CD4-positive, alpha-beta T cell treated with Interleukin-15 for 4 hours (primary cell): ENCODE results near the gene PKP4.

Experiments
- DNase-seq: peaks from one replicate; pipeline ENCODE4 v3.0.0-alpha.2; 2020; ENCODE audit warnings: low spot score

PKP4 gene

DNA sequence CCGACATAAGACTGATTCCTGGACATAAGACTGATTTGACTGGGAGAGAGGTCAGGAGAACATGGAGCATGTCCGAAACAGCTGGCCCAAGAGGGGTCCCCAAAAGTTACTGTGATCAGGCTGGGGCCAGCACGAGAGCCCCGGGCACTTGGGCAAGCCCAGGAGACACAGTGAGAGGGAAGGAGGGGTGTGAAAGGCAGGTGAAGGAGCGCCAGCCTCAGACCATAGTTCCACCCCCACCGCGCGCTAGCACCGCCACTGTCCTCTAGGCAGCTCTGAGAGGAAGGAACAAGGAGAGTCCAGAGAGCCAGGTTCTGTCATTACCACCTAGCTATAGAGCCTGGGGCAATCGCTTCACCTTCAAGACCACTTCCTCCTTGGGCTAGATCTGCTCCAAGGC is 260.2 kb downstream of the PKP4 start:
- no peak for DNase-seq

- DNase-seq, result no peak
These were observed 260.8 kb downstream of the PKP4 start for GRCh38 chr2:158717366-158718195.

DNA sequence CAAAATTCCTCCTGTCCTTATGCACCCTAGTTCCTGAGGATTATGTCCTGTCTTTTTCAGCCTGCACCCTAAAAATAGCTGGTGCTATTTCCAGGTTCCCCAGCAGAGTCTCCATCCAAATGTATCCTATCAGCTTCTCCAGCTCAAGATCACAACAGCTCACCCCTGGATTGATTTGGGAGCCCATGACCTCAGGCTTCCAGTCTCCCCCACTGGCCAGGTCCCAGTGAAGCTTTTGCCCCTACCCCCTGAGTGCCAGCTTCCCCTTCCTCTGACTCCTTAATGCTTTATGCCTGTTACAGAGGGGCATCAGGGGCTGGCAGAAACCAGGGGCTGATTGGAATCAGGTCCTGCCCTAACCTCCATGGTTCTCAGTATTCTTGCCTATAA is 261.4 kb downstream of the PKP4 start:
- no peak for DNase-seq

DNA sequence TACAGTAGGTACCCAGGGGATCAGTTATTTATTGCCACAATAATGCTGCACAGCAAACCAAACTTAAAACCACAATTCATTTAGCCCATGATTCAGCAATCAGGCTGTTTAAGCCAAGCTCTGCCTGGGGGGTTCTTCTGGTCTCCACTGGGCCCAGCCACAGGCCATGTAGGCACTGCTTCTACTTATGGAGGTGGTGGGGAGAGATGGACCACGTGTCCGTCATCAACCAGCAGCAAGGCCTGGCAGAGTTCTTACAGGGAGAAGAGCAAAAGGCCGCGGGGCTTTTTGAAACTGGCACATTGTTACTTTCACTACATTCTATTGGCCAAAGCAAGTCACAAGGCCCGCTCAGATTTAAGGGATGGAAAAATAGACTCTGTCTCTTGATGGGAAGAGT is 262.1 kb downstream of the PKP4 start:
- DNase-seq, result no peak

DNA sequence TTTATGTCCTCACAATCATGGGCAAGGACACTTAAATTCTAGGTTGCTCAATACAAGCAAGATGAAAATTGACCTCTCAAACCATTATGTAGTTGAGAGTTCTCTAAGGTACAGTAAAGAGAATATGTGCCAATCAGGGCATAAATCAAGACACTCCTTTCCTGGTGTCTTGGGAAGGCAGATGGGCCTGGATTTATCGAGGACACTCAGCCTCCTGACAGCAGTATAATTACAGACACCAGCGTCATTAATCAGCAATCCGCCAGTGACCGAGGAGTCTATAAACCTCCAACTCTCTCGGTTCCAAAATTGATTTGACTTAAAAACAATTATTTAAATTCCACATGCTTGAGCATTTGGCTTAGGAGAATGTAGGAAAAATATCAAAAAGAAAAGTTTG is 262.7 kb downstream of the PKP4 start:
- no peak for DNase-seq

GRCh38 chr2:158722266-158723105 is 265.7 kb downstream of the PKP4 start:
- no peak for DNase-seq

- DNase-seq, result no peak
These were observed 266.6 kb downstream of the PKP4 start for GRCh38 chr2:158723181-158723838.

- DNase-seq, result no peak
These were observed 267.4 kb downstream of the PKP4 start for GRCh38 chr2:158723921-158724802.

DNA sequence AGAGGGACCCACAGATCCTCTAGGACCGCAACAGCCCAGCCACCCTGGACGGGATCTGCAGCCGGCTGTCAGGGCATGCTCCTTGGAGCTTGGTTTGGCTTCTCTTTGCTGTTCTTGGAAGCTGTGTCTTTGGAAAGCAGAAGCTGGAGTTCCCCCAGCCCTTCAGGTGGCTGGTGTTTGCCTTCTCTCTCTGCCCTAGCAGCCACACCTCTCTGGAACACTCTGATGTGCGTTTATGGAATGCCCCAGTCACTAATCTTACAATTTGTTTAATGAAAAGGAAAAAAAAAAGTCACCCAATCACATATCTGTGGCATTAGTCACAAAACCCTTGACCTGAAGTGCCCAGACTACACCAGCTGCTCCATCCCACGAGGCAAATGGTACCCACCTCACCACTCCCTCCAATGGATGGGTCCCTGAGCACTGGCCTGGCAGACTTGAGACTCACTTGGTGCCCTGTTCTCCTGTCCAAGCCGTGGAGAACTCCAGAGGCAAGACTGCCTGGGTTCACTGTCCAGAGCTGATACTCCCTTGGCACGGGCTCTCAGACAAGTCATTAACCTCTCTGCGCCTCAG is 268.1 kb downstream of the PKP4 start:
- no peak for DNase-seq

DNA sequence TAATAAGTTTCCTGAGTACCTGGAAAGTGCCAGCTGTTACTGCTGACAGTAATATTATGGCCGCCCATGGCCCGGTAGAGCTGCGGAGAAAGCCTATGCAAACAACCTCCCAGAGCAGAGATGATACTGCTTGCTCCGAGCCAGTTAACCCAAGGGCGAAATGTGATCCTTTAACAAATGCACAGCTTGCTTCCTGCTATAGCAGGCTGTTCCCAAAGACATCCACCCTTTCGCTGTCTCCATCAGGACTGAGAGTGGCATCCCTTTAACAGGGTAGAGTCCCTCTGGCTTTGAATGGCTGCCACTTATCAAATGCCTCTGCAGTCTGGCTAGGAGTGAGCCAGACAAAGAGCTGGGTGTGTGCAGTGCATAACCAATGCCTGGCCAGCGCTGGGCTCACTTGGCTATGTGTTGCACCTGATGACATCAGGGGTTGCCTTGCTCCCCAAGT is 268.7 kb downstream of the PKP4 start:
- no peak for DNase-seq

DNA sequence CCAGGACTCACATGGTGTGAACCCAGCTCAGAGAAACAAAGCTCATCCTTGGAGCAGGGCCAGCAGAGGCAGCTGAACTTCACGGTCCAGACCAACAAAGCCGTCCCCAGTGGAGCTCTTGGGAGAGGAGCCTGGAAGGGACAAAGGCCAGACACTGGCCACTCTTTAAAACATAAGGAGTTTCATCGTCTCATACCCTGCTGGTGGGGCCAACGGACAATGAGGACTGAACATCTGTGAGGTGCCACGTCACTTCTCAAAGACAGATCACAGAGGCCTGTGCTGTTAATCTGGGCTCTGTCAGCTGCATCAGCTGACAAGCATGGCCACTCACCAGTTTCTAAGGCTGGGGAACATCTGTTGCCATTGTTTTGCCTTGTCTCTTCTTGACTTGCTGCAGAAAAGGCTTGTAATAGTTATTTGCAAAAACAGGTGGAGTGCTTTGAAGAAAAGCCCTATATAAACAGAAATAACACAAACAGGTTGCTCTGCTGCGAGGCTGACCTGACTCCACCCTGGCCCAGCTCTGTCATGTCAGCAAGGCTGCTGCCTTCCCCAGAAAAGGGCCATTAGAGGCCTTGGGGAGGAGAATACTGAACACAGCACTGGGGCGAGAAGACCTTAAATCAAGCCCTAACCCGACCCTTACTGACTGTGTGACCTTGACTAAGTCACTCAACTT is 270.3 kb downstream of the PKP4 start:
- no peak for DNase-seq

DNA sequence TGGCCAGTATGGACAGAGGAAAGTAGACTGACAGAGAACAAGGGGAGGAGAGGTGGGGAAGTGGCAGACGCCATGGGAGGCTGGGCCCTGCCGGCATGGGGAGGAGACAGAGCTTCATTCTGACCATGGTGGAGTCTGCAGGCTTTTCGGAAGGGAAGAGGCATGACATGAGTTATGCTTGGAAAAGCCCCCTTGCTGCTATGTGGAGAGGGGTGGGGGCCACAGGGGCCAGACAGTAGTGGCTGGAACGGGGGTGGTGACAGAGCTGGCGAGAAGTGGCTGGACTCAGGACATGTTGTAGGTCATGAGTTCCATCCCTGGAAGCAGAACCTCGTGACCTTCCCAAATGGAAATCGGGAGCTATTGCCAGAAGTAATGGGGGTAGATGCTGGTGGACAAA is 271.7 kb downstream of the PKP4 start:
- DNase-seq, result no peak

DNA sequence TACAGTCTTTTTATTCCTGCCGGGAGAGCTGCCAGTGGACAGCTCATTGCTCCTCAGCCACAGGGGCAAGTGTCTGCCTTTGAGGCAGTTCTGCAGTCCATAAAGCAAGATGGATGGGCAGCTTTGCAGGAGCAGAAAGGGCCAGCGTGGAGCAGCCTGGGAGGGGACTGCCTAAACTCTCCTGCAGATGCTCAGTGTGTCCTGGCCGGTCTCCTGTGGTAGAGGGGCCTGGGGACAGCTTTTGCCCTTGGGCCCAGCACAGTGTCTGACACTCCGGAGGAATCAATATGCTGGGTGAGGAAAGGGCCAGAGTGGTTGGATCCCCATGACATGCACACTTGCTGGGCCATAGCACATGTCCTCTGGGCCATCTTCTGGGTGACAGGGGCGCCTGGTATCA is 272.7 kb downstream of the PKP4 start:
- DNase-seq, result no peak

DNA sequence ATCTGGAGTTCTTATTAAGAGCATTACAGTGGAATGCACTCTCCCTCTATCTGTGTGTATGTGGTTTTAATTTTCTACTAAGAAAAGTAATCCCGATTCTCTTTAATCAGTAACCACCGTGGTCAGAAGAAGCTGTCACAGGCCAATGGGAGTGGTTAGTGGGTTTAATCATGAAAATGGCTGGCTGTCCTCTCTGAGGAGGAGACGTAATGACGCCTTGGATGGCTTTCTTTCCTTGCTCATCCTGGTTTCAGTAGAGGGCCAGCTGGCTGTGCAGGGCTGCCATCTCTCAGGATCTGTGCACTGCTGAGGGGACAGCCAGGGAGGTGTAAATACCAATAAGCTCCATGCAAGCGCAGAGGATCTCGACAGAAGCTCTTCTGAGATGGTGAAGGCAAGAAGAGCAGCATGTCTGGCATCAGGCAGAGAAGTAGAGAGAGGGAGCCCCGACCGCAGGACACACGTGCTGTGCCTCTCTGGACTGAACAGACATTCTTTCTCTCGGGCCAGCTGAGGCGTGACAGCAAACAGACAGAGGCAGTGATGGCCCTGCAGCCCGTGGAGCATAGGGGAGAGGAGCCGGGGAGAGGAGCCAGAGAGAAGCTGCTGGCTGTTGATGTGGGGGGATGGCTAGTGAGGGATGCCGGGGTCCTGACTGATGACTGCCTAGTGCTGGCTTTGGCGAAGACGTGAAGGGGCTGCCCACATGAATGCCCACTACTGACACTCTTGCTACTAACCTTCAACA is 273.3 kb downstream of the PKP4 start:
- DNase-seq, result no peak

- no peak for DNase-seq
These were observed 273.9 kb downstream of the PKP4 start for GRCh38 chr2:158730621-158731140.

DNA sequence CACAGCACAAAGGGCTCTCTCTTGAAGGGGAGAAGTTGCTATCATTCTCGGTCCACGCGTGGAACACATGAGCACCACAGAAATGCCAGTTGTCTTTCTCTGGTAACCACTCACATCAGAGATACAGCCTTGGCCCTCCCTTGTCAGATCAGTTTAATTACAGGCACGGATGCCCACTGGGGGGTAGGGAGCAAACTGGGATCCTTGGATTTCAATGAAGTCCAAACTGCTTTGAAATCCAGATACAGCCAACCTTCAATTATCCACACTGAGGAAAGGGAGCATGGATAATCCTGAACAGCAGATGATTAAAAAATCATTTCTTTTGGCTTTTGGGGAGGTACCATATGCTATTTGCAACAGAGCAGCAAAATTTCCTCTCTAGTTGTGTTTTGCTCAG is 274.6 kb downstream of the PKP4 start:
- no peak for DNase-seq
